Right atrium auricular region (tissue), 2 donors: Measurements from ENCODE around the gene URB2. TPM values are rescaled to one million over a fixed set of nuclear protein-coding genes. Genes with fewer than 3 reads are reported as not detected.
A peak's percentile ranks its signal among the peaks of the same experiment; 100 is the strongest.

ENCODE experiments used
- DNase-seq: peaks from one replicate; pipeline ENCODE4 v3.0.0-alpha.2; 2019; ENCODE audit warnings: low spot score
- H3K27ac ChIP-seq, 2 donors: fragments of 200-600 bp; sonication (generic); 1 replicate in 1 of 2; 2 replicates in 1 of 2; pipeline ENCODE4 v1.5.1; 2016 to 2019
- H3K27me3 ChIP-seq, 2 donors: fragments of 200-600 bp; sonication (generic); one replicate each; pipeline versions ENCODE4 v1.5.1 to v1.6.0; 2017 to 2019
- H3K36me3 ChIP-seq: fragments of 200-600 bp; sonication (generic); one replicate; pipeline ENCODE4 v1.5.1; 2016
- H3K4me1 ChIP-seq, 2 donors: fragments of 200-600 bp; sonication (generic); one replicate each; pipeline versions ENCODE4 v1.5.1 to v1.6.0; 2017 to 2019
- H3K4me3 ChIP-seq, 2 donors: fragments of 200-600 bp; sonication (generic); 1 replicate in 1 of 2; 2 replicates in 1 of 2; pipeline ENCODE4 v1.5.1; 2017 to 2019; ENCODE audit warnings: mild to moderate bottlenecking in 1 of 2, moderate library complexity in 1 of 2
- H3K9me3 ChIP-seq, 2 donors: fragments of 200-600 bp; sonication (generic); one replicate each; pipeline ENCODE4 v1.5.1; 2019
- CTCF ChIP-seq, 2 donors: fragments of 200-600 bp; sonication (generic); IDR thresholded peaks; one replicate each; pipeline ENCODE4 v1.5.1; 2019; ENCODE audit warnings: antibody characterized with exemption in 2 of 2
- total RNA-seq, 2 donors: library from RNA; depleted of rRNA; stranded (reverse); fragments of >200 nt; gene quantifications; one replicate each; pipeline ENCODE4 v1.1.0, GENCODE V29; 2016

Gene URB2
- total RNA-seq, 2 donors from 2014 or later = 4.5 to 7.1 TPM

GRCh38 chr1:229672246-229672645 lies 46.2 kb downstream of the URB2 start:
- Histone ChIP-seq H3K27me3 (no peaks in the 10 kb centered on the region), H3K4me3 (no peak overlapping the region), H3K27ac (no peak overlapping the region), H3K9me3 (no peaks in the 10 kb centered on the region), H3K36me3 (no peaks in the 10 kb centered on the region), H3K4me1 (peaks cover 0 to 6% of the 10 kb centered on the region in 2 donors)
- no peak for TF ChIP-seq CTCF (IDR thresholded peaks at IDR 0.05)
- DNase-seq = no peak

DNA sequence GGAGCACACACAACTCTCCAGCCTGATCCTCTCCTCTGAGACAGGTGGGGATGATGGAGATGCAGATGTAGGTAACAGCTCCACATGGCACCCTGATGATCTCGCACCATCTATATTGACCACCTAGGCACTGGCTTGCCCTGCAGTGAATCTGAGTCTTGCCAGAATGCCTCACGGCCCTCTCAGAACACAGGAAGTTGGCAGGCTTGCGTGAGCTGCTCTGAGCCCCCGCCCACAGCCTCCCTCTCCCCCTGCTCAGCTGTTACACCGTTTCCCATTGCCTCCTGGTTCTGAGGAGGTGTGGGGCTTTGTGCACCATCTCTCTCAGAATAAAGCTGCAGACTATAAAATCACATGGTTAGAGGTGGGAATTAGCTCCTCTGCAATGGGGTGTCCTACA lies 48.0 kb downstream of the URB2 start:
- no peak for TF ChIP-seq CTCF (IDR thresholded peaks at IDR 0.05)
- no peaks in the 10 kb centered on the region for H3K36me3 ChIP-seq
- no peak overlapping the region for H3K27ac ChIP-seq
- no peaks in the 10 kb centered on the region for H3K9me3 ChIP-seq
- peak; percentile 34 for DNase-seq
- H3K4me1 ChIP-seq = peaks cover 0 to 5% of the 10 kb centered on the region in 2 donors
- H3K27me3 ChIP-seq = no peaks in the 10 kb centered on the region
- no peak overlapping the region for H3K4me3 ChIP-seq

DNA sequence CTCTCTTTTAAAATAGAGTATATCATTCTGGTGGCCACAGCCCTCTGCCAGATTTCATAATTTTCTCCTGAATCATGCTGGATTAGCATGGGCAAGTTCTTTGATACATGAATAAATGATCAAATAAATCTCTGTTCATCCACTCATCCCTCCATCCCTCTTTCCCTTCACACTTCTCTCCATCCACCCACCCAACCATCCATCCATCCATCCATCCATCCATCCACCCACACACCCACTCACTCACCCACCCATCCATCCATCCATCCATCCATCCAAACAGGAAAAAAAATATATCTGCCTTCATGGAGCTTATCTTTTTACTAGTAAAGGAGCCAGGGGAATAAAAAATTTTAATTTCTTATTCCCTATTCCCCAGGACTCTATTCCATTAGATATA lies 49.3 kb downstream of the URB2 start:
- no peak for TF ChIP-seq CTCF (IDR thresholded peaks at IDR 0.05)
- Histone ChIP-seq H3K4me3 (no peak overlapping the region), H3K27me3 (no peaks in the 10 kb centered on the region), H3K36me3 (no peaks in the 10 kb centered on the region), H3K9me3 (no peaks in the 10 kb centered on the region), H3K4me1 (no peaks in the 10 kb centered on the region), H3K27ac (no peak overlapping the region)
- no peak for DNase-seq

DNA sequence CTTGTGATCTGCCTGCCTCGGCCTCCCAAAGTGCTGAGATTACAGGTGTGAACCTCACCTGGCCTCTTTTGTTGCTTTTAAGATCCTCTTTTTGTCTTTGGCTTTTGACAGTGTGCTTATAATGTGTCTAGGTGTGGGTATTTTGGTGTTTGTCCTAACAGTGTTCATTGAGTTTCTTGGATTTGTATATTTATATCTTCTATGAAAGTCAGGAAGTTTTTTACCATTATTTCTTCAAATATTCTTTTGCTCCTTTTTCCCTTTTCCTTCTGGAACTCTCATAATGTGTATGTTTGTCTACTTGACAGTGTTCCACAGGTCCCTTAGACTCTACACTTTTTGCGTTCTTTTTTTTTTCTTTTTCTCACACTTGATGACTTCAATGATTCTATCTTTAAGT lies 59.1 kb downstream of the URB2 start:
- no peak for DNase-seq
- no peaks in the 10 kb centered on the region for H3K4me1 ChIP-seq
- no peak for TF ChIP-seq CTCF (IDR thresholded peaks at IDR 0.05)

GRCh38 chr1:229689273-229689672 lies 63.2 kb downstream of the URB2 start:
- TF ChIP-seq CTCF (IDR thresholded peaks at IDR 0.05) = no peak
- Histone ChIP-seq H3K4me1 (peaks cover 0 to 11% of the 10 kb centered on the region in 2 donors), H3K4me3 (no peak overlapping the region), H3K9me3 (peaks cover 0 to 10% of the 10 kb centered on the region in 2 donors), H3K27ac (no peak overlapping the region), H3K27me3 (no peaks in the 10 kb centered on the region), H3K36me3 (no peaks in the 10 kb centered on the region)
- DNase-seq = no peak

More for the DNA sequence above, 59.1 kb downstream of the URB2 start:
- no peaks in the 10 kb centered on the region for H3K36me3 ChIP-seq
- H3K9me3 ChIP-seq = peaks cover 0 to 10% of the 10 kb centered on the region in 2 donors
- no peak overlapping the region for H3K4me3 ChIP-seq
- H3K27me3 ChIP-seq = no peaks in the 10 kb centered on the region
- no peak overlapping the region for H3K27ac ChIP-seq

DNA sequence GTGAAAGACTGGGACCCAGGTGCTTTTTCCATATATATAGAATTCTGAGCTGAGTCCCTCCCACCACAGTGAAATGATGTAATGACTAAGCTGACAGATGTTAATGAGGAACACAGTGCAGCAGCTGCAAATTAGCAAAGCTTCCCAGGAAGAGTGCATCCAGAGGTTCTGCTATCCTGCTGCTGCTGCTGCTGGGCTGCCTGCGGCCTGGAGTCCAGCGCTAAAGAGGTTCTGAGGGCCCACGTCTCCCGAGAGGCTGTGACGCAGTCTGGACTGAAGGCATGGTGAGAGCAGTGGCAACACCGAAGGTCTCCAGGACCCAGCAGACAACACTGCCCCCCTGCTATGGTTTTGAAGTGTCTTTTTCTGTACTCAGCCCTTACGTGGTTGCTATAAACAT lies 63.9 kb downstream of the URB2 start:
- H3K36me3 ChIP-seq = no peaks in the 10 kb centered on the region
- no peak for TF ChIP-seq CTCF (IDR thresholded peaks at IDR 0.05)
- H3K4me1 ChIP-seq = peaks cover 0 to 18% of the 10 kb centered on the region in 2 donors
- DNase-seq = no peak
- peaks cover 0 to 10% of the 10 kb centered on the region in 2 donors for H3K9me3 ChIP-seq
- no peak overlapping the region for H3K27ac ChIP-seq
- no peak overlapping the region for H3K4me3 ChIP-seq
- H3K27me3 ChIP-seq = no peaks in the 10 kb centered on the region
